Activated CD4-positive, alpha-beta T cell treated with anti-CD3 and anti-CD28 coated beads, Interleukin-2, amount 10 ng/mL, durations not matched to agents 7 days and 5 days (primary cell): ENCODE measurements around the gene PRKCZ. TPM values are rescaled to one million over a fixed set of nuclear protein-coding genes. Genes with fewer than 3 reads are reported as not detected.
"Not testable (repeated sequence)": the region's sequence is repeated elsewhere in the genome, so short reads cannot be mapped to it uniquely, and the experiment has no call there.

ENCODE experiments used
- CTCF ChIA-PET: fragments of 350-600 bp; sonication (Branson Sonifier 250); formaldehyde crosslinking; loops from one replicate; lab custom pipeline; 2021; ENCODE audit warnings: antibody characterized with exemption; lab: Charles Lee
- POLR2A ChIA-PET: fragments of 350-600 bp; sonication (Branson Sonifier 250); formaldehyde crosslinking; loops from one replicate; lab custom pipeline; 2021; ENCODE audit warnings: antibody characterized with exemption; lab: Charles Lee
- DNase-seq: peaks from one replicate; pipeline ENCODE4 v3.0.0-alpha.2; 2020
- H3K27ac Mint-ChIP-seq: one replicate; pipeline ENCODE4 v1.8.0; 2021; ENCODE audit warnings: mild to moderate bottlenecking, moderate library complexity, mixed read lengths
- H3K27me3 Mint-ChIP-seq: one replicate; pipeline ENCODE4 v1.8.0; 2021; ENCODE audit warnings: mixed read lengths
- H3K36me3 Mint-ChIP-seq: one replicate; pipeline ENCODE4 v1.8.0; 2021; ENCODE audit warnings: low read depth, mixed read lengths
- H3K4me1 Mint-ChIP-seq: one replicate; pipeline ENCODE4 v1.8.0; 2021; ENCODE audit warnings: mixed read lengths
- H3K4me3 Mint-ChIP-seq: one replicate; pipeline ENCODE4 v1.8.0; 2021; ENCODE audit warnings: mild to moderate bottlenecking, moderate library complexity, mixed read lengths
- H3K9me3 Mint-ChIP-seq: one replicate; pipeline ENCODE4 v1.8.0; 2021; ENCODE audit warnings: mixed read lengths
- total RNA-seq, 2 experiments: library from RNA; stranded (reverse); gene quantifications; one replicate each; pipeline ENCODE4 v1.2.3, GENCODE V29; 2021

Gene PRKCZ
- total RNA-seq, 2 experiments from 2014 or later, result 5.1 to 5.6 TPM

- Mint-ChIP-seq H3K9me3 (peaks cover 4% of the 10 kb centered on the region), H3K4me3 (no peak overlapping the region), H3K4me1 (peaks cover 5% of the 10 kb centered on the region), H3K36me3 (peaks cover 1% of the 10 kb centered on the region), H3K27me3 (no peaks in the 10 kb centered on the region), H3K27ac (no peak overlapping the region)
- POLR2A ChIA-PET, result no interaction called here
- no peak for DNase-seq
- CTCF ChIA-PET, result interaction anchor here (1.0 kb wide), 1 partner anchor 12 kb away, joined by 3 read pairs; no protein-coding TSS in a partner anchor
These were observed 64.9 kb downstream of the PRKCZ start for GRCh38 chr1:2115008-2115641.

GRCh38 chr1:2115702-2116341, 65.6 kb downstream of the PRKCZ start:
- no peak for DNase-seq
- Mint-ChIP-seq H3K4me3 (no peak overlapping the region), H3K9me3 (peaks cover 6% of the 10 kb centered on the region), H3K27ac (no peak overlapping the region), H3K36me3 (peaks cover 1% of the 10 kb centered on the region), H3K4me1 (peaks cover 5% of the 10 kb centered on the region), H3K27me3 (no peaks in the 10 kb centered on the region)
- CTCF ChIA-PET, result no interaction called here
- POLR2A ChIA-PET, result no interaction called here

DNA sequence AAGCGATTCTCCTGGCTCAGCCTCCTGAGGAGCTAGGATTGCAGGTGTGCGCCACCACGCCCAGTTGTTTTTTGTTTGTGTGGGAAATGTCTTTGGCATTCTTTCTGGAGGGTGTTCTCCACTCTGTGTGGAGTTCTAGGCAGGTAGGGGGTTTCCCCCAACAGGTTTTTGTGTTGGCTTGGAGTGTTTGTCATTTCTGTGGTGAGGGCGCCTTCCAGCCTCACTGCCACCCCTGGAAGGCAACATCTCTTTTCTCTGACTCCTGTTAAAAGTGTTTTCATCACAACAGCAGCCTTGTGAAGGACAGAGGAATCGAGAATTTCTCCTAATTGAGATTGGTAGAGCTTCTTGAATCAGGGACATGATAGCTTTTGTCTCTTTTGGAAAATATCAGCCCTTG, 69.7 kb downstream of the PRKCZ start:
- Mint-ChIP-seq H3K27me3 (no peaks in the 10 kb centered on the region), H3K4me3 (no peak overlapping the region), H3K27ac (no peak overlapping the region), H3K36me3 (peaks cover 1% of the 10 kb centered on the region), H3K4me1 (peaks cover 5% of the 10 kb centered on the region), H3K9me3 (peaks cover 14% of the 10 kb centered on the region)
- ChIA-PET POLR2A (no interaction called here), CTCF (no interaction called here)
- no peak for DNase-seq

DNA sequence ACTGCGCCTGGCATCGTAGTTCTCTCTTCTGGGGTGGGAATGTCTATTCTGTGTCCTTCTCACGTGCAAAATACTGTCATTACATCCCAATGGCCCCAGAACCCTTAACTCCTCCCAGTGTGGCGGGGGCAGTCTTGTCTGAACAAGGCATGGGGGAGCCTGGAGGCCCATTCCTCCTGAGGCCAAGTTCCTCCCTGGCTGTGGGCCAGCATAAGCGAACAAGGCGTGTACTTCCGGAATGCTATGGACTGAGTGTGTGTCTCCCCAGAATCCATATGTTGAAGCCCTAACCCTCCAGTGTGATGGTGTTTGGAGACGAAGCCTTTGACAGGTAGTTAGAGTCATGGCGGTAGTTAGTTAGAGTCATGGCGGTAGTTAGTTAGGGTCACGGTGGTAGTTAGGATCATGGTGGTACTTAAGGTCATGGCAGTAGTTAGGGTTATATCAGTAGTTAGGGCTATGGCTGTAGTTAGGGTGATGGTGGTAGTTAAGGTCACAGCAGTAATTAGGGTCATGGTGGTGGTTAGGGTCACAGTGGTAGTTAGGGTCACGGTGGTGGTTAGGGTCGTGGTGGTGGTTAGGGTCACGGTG, 71.0 kb downstream of the PRKCZ start:
- no peak overlapping the region for H3K27ac Mint-ChIP-seq
- H3K27me3 Mint-ChIP-seq, result no peaks in the 10 kb centered on the region
- ChIA-PET CTCF (no interaction called here), POLR2A (no interaction called here)
- H3K9me3 Mint-ChIP-seq, result peaks cover 14% of the 10 kb centered on the region
- H3K4me3 Mint-ChIP-seq, result no peak overlapping the region
- no peaks in the 10 kb centered on the region for H3K4me1 Mint-ChIP-seq
- H3K36me3 Mint-ChIP-seq, result peaks cover 1% of the 10 kb centered on the region
- no peak for DNase-seq

DNA sequence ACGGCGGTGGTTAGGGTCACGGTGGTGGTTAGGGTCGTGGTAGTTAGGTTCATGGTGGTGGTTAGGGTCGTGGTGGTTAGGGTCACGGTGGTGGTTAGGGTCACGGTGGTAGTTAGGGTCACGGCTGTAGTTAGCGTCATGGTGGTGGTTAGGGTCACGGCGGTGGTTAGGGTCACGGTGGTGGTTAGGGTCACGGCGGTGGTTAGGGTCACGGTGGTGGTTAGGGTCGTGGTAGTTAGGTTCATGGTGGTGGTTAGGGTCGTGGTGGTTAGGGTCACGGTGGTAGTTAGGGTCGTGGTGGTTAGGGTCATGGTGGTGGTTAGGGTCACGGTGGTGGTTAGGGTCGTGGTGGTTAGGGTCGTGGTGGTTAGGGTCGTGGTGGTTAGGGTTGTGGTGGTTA, 71.6 kb downstream of the PRKCZ start:
- H3K27ac Mint-ChIP-seq, H3K4me3 Mint-ChIP-seq, H3K36me3 Mint-ChIP-seq, CTCF ChIA-PET, DNase-seq, POLR2A ChIA-PET, H3K4me1 Mint-ChIP-seq, H3K27me3 Mint-ChIP-seq: not testable (repeated sequence)
- H3K9me3 Mint-ChIP-seq, result peaks cover 14% of the 10 kb centered on the region

GRCh38 chr1:2124446-2125198, 74.4 kb downstream of the PRKCZ start:
- Mint-ChIP-seq H3K27me3 (no peaks in the 10 kb centered on the region), H3K36me3 (no peaks in the 10 kb centered on the region), H3K9me3 (peaks cover 10% of the 10 kb centered on the region), H3K4me3 (no peak overlapping the region), H3K27ac (no peak overlapping the region), H3K4me1 (peaks cover 10% of the 10 kb centered on the region)
- POLR2A ChIA-PET, result interaction anchor here (0.7 kb wide), 1 partner anchor 13 kb away, joined by 3 read pairs; no protein-coding TSS in a partner anchor
- DNase-seq, result no peak
- CTCF ChIA-PET, result no interaction called here

- no peak for DNase-seq
- no peak overlapping the region for H3K4me3 Mint-ChIP-seq
- no peak overlapping the region for H3K27ac Mint-ChIP-seq
- POLR2A ChIA-PET, result interaction anchor here (0.7 kb wide), 1 partner anchor 14 kb away, joined by 3 read pairs; no protein-coding TSS in a partner anchor
- H3K27me3 Mint-ChIP-seq, result no peaks in the 10 kb centered on the region
- peaks cover 8% of the 10 kb centered on the region for H3K9me3 Mint-ChIP-seq
- CTCF ChIA-PET, result no interaction called here
- peaks cover 10% of the 10 kb centered on the region for H3K4me1 Mint-ChIP-seq
- no peaks in the 10 kb centered on the region for H3K36me3 Mint-ChIP-seq
These were observed 75.4 kb downstream of the PRKCZ start for GRCh38 chr1:2125350-2126211.

- H3K36me3 Mint-ChIP-seq, result no peaks in the 10 kb centered on the region
- DNase-seq, result no peak
- H3K4me3 Mint-ChIP-seq, result peak overlapping the region; percentile 32
- H3K27ac Mint-ChIP-seq, result no peak overlapping the region
- CTCF ChIA-PET, result interaction anchor here (0.9 kb wide), 1 partner anchor 288 kb away, joined by 3 read pairs; no protein-coding TSS in a partner anchor
- H3K9me3 Mint-ChIP-seq, result peaks cover 5% of the 10 kb centered on the region
- peaks cover 10% of the 10 kb centered on the region for H3K4me1 Mint-ChIP-seq
- POLR2A ChIA-PET, result no interaction called here
- H3K27me3 Mint-ChIP-seq, result no peaks in the 10 kb centered on the region
These were observed 76.3 kb downstream of the PRKCZ start for GRCh38 chr1:2126331-2127186.

DNA sequence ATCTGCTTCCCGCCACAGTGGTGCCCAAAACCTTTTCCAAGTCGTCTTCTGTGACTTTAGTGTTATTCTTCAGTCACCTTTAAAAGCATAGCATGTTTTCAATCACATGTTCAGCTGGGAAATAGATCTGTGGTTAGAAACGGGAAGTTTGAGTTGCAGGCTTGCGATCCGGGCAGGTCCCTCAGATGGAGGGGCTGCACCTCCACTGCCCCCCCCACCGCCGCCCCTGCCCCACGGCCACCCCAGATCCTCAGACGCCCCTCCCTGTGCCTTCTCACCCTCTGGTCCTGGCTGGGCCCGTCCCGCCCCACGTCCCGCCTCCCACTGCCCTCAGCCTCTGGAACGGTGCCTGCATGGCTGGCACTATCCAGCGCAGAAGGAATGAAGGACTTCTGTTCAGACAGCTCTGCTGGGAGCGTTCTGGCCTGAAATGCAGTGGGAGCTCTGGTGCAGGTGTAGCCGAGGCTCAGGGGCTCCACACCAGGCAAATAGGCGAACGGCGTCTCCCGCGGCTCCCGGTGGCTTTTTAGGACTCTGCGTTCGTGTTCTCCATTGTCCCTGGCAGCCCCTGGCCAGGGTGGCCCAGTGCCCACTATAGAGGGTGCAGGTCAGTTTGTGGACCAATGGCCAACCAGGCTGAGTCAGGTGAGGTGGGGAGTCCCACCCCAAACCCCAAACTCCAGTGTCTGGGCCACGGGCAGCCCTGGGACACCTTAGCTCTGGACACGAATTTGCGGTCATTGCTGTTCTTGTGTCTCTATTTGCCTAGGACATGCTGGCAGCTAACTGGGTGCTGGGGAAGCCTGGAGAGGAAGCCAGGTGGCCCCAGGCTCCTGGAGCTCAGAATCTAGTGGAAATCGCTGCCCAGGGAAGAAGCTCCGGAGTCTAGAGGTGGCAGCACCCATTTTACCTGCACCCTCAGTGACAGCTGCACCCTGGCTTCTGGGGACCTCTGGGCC, 77.3 kb downstream of the PRKCZ start:
- Mint-ChIP-seq H3K36me3 (no peaks in the 10 kb centered on the region), H3K4me3 (peak overlapping the region; percentile 32), H3K27ac (no peak overlapping the region), H3K27me3 (no peaks in the 10 kb centered on the region), H3K4me1 (peaks cover 11% of the 10 kb centered on the region), H3K9me3 (peaks cover 2% of the 10 kb centered on the region)
- ChIA-PET CTCF (interaction anchor here (0.6 to 0.9 kb wide), 2 partner anchors 13 to 288 kb away, joined by 3 read pairs; no protein-coding TSS in a partner anchor), POLR2A (no interaction called here)
- no peak for DNase-seq

- peaks cover 20% of the 10 kb centered on the region for H3K4me1 Mint-ChIP-seq
- DNase-seq, result no peak
- POLR2A ChIA-PET, result no interaction called here
- CTCF ChIA-PET, result no interaction called here
- H3K9me3 Mint-ChIP-seq, result peaks cover 2% of the 10 kb centered on the region
- H3K4me3 Mint-ChIP-seq, result no peak overlapping the region
- no peaks in the 10 kb centered on the region for H3K27me3 Mint-ChIP-seq
- H3K27ac Mint-ChIP-seq, result no peak overlapping the region
- no peaks in the 10 kb centered on the region for H3K36me3 Mint-ChIP-seq
These were observed 78.1 kb downstream of the PRKCZ start for GRCh38 chr1:2128189-2128901.
